ENCODE results near the gene CA12.

GRCh38 chr15:63357731-63358130 lies 23.9 kb downstream of the CA12 start:
- TF ChIP-seq ZNF124 (CRISPR knock-in tag; IDR thresholded peaks at IDR 0.05) (no peak), RAD51 (IDR thresholded peaks at IDR 0.05; ENCODE audit: borderline replicate concordance, low read depth) (no peak)
- TF ChIP-seq, protein P1, sequence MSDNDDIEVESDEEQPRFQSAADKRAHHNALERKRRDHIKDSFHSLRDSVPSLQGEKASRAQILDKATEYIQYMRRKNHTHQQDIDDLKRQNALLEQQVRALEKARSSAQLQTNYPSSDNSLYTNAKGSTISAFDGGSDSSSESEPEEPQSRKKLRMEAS (CRISPR knock-in tag; IDR thresholded peaks at IDR 0.05): no peak
- TF ChIP-seq, protein P2, sequence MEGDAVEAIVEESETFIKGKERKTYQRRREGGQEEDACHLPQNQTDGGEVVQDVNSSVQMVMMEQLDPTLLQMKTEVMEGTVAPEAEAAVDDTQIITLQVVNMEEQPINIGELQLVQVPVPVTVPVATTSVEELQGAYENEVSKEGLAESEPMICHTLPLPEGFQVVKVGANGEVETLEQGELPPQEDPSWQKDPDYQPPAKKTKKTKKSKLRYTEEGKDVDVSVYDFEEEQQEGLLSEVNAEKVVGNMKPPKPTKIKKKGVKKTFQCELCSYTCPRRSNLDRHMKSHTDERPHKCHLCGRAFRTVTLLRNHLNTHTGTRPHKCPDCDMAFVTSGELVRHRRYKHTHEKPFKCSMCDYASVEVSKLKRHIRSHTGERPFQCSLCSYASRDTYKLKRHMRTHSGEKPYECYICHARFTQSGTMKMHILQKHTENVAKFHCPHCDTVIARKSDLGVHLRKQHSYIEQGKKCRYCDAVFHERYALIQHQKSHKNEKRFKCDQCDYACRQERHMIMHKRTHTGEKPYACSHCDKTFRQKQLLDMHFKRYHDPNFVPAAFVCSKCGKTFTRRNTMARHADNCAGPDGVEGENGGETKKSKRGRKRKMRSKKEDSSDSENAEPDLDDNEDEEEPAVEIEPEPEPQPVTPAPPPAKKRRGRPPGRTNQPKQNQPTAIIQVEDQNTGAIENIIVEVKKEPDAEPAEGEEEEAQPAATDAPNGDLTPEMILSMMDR (IDR thresholded peaks at IDR 0.05 in 2 of 3, conservative IDR thresholded peaks at IDR 0.05 in 1 of 3; ENCODE audit: insufficient read depth in 2 of 3, low read depth in 1 of 3, low read length in 3 of 3): no peak
